Tibial artery (tissue), 4 donors: ENCODE results near the gene S1PR2.
A peak's percentile ranks its signal among the peaks of the same experiment; 100 is the strongest.

Source experiments
- DNase-seq, 2 donors: peaks; one replicate each; pipeline ENCODE4 v3.0.0-alpha.2; 2019
- H3K27ac ChIP-seq, 2 donors: fragments of 200-600 bp; sonication (generic) in 1 of 2; 1 replicate in 1 of 2; 2 replicates in 1 of 2; pipeline ENCODE4 v1.5.1; 2018 to 2019; ENCODE audit warnings: mild to moderate bottlenecking in 1 of 2
- H3K27me3 ChIP-seq, 2 donors: fragments of 200-600 bp; sonication (generic) in 1 of 2; one replicate each; pipeline versions ENCODE4 v1.5.1 to v1.6.0; 2016 to 2019
- H3K36me3 ChIP-seq, 3 donors: fragments of 200-600 bp; sonication (generic) in 2 of 3; one replicate each; pipeline ENCODE4 v1.5.1; 2016 to 2019; ENCODE audit warnings: mild to moderate bottlenecking in 2 of 3
- H3K4me1 ChIP-seq, 4 donors: fragments of 200-600 bp; sonication (generic) in 2 of 4; 1 replicate in 3 of 4; 2 replicates in 1 of 4; pipeline ENCODE4 v1.5.1; 2016 to 2019
- H3K4me3 ChIP-seq, 2 donors: fragments of 200-600 bp; sonication (generic) in 1 of 2; 1 replicate in 1 of 2; 2 replicates in 1 of 2; pipeline ENCODE4 v1.5.1; 2018 to 2019; ENCODE audit warnings: mild to moderate bottlenecking in 2 of 2
- H3K9me3 ChIP-seq, 3 donors: fragments of 200-600 bp; sonication (generic) in 1 of 3; one replicate each; pipeline ENCODE4 v1.5.1; 2016 to 2019
- CTCF ChIP-seq, 2 experiments: fragments of 200-600 bp in 1 of 2; fragments of 450-650 bp in 1 of 2; IDR thresholded peaks; one replicate each; pipeline ENCODE4 v1.5.1; 2017 to 2019; ENCODE audit warnings: antibody characterized with exemption in 2 of 2, mild to moderate bottlenecking in 1 of 2, moderate library complexity in 1 of 2
- intact Hi-C: fragments of 100-400 bp; cut with DNase I; formaldehyde crosslinking; loops from one replicate; pipeline ENCODE4 v1.15.0; 2023; ENCODE audit warnings: low total_unique reads

S1PR2 gene

GRCh38 chr19:10226021-10226375, 5.1 kb downstream of the S1PR2 start:
- peaks cover 0 to 29% (median 12%) of the 10 kb centered on the region in 4 donors for H3K4me1 ChIP-seq
- DNase-seq = peak in 1 of 2 donors; percentile 32
- H3K27me3 ChIP-seq = no peaks in the 10 kb centered on the region
- intact Hi-C loops = no loop called here
- peaks cover 0 to 27% (median 9%) of the 10 kb centered on the region in 3 donors for H3K36me3 ChIP-seq
- H3K27ac ChIP-seq = no peak overlapping the region
- no peak for TF ChIP-seq CTCF (IDR thresholded peaks at IDR 0.05)
- no peak overlapping the region for H3K4me3 ChIP-seq
- H3K9me3 ChIP-seq = no peaks in the 10 kb centered on the region

- DNase-seq = no peak
- peaks cover 0 to 27% (median 9%) of the 10 kb centered on the region in 3 donors for H3K36me3 ChIP-seq
- intact Hi-C loops = no loop called here
- H3K27me3 ChIP-seq = no peaks in the 10 kb centered on the region
- no peaks in the 10 kb centered on the region for H3K9me3 ChIP-seq
- no peak overlapping the region for H3K4me3 ChIP-seq
- H3K27ac ChIP-seq = no peak overlapping the region
- TF ChIP-seq CTCF (IDR thresholded peaks at IDR 0.05) = no peak
- H3K4me1 ChIP-seq = peaks cover 0 to 12% (median under 1%) of the 10 kb centered on the region in 4 donors
Observed at GRCh38 chr19:10224337-10224736, 6.8 kb downstream of the S1PR2 start.

GRCh38 chr19:10223488-10224213, 7.5 kb downstream of the S1PR2 start:
- intact Hi-C loops = no loop called here
- DNase-seq = no peak
- peaks cover 0 to 7% (median 0%) of the 10 kb centered on the region in 4 donors for H3K4me1 ChIP-seq
- H3K4me3 ChIP-seq = no peak overlapping the region
- no peak overlapping the region for H3K27ac ChIP-seq
- H3K27me3 ChIP-seq = no peaks in the 10 kb centered on the region
- peaks cover 0 to 27% (median 9%) of the 10 kb centered on the region in 3 donors for H3K36me3 ChIP-seq
- H3K9me3 ChIP-seq = no peaks in the 10 kb centered on the region
- TF ChIP-seq CTCF (IDR thresholded peaks at IDR 0.05) = no peak

- intact Hi-C loops = no loop called here
- no peak for TF ChIP-seq CTCF (IDR thresholded peaks at IDR 0.05)
- no peak overlapping the region for H3K4me3 ChIP-seq
- H3K36me3 ChIP-seq = peaks cover 0 to 27% (median 9%) of the 10 kb centered on the region in 3 donors
- no peaks in the 10 kb centered on the region for H3K27me3 ChIP-seq
- H3K4me1 ChIP-seq = peaks cover 0 to 6% (median 0%) of the 10 kb centered on the region in 4 donors
- H3K27ac ChIP-seq = no peak overlapping the region
- no peak for DNase-seq
- no peaks in the 10 kb centered on the region for H3K9me3 ChIP-seq
Observed at GRCh38 chr19:10222201-10222890, 8.8 kb downstream of the S1PR2 start.

- intact Hi-C loops = no loop called here
- no peaks in the 10 kb centered on the region for H3K4me1 ChIP-seq
- no peak overlapping the region for H3K4me3 ChIP-seq
- no peak for TF ChIP-seq CTCF (IDR thresholded peaks at IDR 0.05)
- peaks cover 0 to 27% (median 9%) of the 10 kb centered on the region in 3 donors for H3K36me3 ChIP-seq
- no peaks in the 10 kb centered on the region for H3K27me3 ChIP-seq
- no peak overlapping the region for H3K27ac ChIP-seq
- DNase-seq = no peak
- no peaks in the 10 kb centered on the region for H3K9me3 ChIP-seq
Observed at GRCh38 chr19:10220695-10221094, 10.4 kb downstream of the S1PR2 start.
